Stimulated activated CD8-positive, alpha-beta memory T cell treated with anti-CD3 and anti-CD28 coated beads, Interleukin-15, amount 100 ng/mL, for 1 hour (primary cell): Measurements from ENCODE around the gene FZD10.

Experiments
- DNase-seq: peaks from one replicate; pipeline ENCODE4 v3.0.0-alpha.2; 2020; ENCODE audit warnings: low read depth

The FZD10 gene

GRCh38 chr12:130162267-130162666 is at the start of gene FZD10:
FZD10 (plus strand) TSS chr12:130162464; CDS start chr12:130162943, 479 bp downstream.
- no peak for DNase-seq

- no peak for DNase-seq
Observed at GRCh38 chr12:130114952-130115351, 47.3 kb upstream of the FZD10 start.

GRCh38 chr12:130115646-130116045 is 46.6 kb upstream of the FZD10 start:
- no peak for DNase-seq

- no peak for DNase-seq
Observed at GRCh38 chr12:130116791-130117190, 45.5 kb upstream of the FZD10 start.

GRCh38 chr12:130117233-130117632 is 45.0 kb upstream of the FZD10 start:
- no peak for DNase-seq

- DNase-seq, result no peak
Observed at GRCh38 chr12:130117701-130118100, 44.6 kb upstream of the FZD10 start.

- DNase-seq, result no peak
Observed at GRCh38 chr12:130118181-130118580, 44.1 kb upstream of the FZD10 start.

- no peak for DNase-seq
Observed at GRCh38 chr12:130119241-130119861, 42.9 kb upstream of the FZD10 start.

- DNase-seq, result no peak
Observed at GRCh38 chr12:130120012-130120805, 42.1 kb upstream of the FZD10 start.

- no peak for DNase-seq
Observed at GRCh38 chr12:130121226-130122000, 40.9 kb upstream of the FZD10 start.

- DNase-seq, result no peak
Observed at GRCh38 chr12:130122356-130122755, 39.9 kb upstream of the FZD10 start.

- no peak for DNase-seq
Observed at GRCh38 chr12:130124106-130124505, 38.2 kb upstream of the FZD10 start.

- DNase-seq, result no peak
Observed at GRCh38 chr12:130124605-130125244, 37.5 kb upstream of the FZD10 start.

- DNase-seq, result no peak
Observed at GRCh38 chr12:130126023-130126432, 36.2 kb upstream of the FZD10 start.

- no peak for DNase-seq
Observed at GRCh38 chr12:130127532-130127911, 34.7 kb upstream of the FZD10 start.

- DNase-seq, result no peak
Observed at GRCh38 chr12:130127912-130128789, 34.1 kb upstream of the FZD10 start.

- no peak for DNase-seq
Observed at GRCh38 chr12:130128790-130129735, 33.2 kb upstream of the FZD10 start.

GRCh38 chr12:130130346-130130745 is 31.9 kb upstream of the FZD10 start:
- DNase-seq, result no peak

GRCh38 chr12:130131025-130131424 is 31.2 kb upstream of the FZD10 start:
- no peak for DNase-seq

GRCh38 chr12:130131801-130132200 is 30.5 kb upstream of the FZD10 start:
- DNase-seq, result no peak
